ENCODE results near the gene AADACL3. TPM values are rescaled to one million over a fixed set of nuclear protein-coding genes. Genes with fewer than 3 reads are reported as not detected.

AADACL3 gene, protein sequence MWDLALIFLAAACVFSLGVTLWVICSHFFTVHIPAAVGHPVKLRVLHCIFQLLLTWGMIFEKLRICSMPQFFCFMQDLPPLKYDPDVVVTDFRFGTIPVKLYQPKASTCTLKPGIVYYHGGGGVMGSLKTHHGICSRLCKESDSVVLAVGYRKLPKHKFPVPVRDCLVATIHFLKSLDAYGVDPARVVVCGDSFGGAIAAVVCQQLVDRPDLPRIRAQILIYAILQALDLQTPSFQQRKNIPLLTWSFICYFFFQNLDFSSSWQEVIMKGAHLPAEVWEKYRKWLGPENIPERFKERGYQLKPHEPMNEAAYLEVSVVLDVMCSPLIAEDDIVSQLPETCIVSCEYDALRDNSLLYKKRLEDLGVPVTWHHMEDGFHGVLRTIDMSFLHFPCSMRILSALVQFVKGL
- total RNA-seq = not detected in 2 replicates

DNA sequence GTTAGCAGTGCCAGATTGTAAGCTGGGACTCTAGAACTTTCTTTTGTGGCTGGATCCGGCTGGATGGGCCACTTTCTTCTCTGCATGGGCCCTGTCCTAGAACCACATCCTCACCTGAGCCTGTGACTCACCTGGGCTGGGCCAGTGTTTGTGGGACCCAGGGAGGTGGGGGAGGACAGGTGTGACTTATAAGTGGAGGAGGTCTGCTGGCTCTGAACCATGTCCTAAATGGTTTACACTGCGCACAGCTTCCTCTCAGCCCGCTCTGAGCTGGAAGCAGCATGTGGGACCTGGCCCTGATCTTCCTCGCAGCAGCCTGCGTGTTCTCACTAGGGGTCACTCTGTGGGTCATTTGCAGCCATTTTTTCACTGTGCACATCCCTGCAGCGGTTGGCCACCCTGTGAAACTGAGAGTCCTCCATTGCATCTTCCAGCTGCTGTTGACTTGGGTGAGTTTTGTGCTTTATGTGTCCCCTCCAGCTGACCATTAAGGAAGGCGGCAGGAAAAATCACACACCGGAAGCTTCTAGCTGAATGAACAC lies at the start of gene AADACL3:
Gene AADACL3, plus strand, starts transcription at position 215 of the 542 bp plus-strand sequence. Its CDS starts 67 bp downstream, at position 282.

DNA sequence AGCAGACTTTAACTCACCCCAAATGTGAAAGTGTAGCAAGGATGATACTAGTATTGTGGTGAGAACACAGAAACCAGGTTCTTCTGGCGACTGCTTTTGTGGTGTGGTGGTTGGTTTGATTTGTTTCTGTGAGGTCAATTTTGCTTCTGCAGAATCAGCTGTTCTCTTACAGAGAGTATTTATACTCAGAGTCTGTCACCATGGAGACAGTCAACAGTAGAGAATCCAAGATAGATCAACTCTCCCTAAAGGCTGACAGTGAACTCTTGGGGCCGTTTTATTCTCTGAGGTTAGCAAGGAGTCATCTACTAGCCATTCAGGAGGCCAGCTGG lies 30.0 kb downstream of the AADACL3 start, which contains the start of gene CFAP107:
Gene CFAP107, plus strand, starts transcription at position 209 of the 332 bp plus-strand sequence. CDS start 231 bp downstream, outside the sequence.

DNA sequence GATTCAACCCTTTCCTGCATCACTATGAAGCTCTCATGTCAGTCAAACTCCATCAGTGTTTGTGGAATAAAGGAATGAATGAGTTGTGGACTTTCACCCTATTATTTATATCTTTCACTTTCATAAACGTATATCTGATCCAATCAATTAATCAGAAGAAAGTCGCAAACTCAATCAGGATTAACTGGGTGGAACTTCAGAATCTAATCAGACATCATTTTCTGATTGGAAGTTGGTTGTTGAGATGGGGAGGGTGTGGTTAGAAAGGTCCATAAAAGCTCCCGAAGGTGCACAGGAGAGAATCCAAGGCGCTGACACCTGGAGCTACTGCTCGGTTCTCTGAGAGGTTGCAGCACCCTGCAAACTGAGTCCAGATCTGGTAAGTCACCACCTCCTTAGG lies 57.5 kb downstream of the AADACL3 start, which contains the start of gene PRAMEF12:
Gene PRAMEF12, plus strand, starts transcription at position 301 of the 400 bp plus-strand sequence. CDS start 1,130 bp downstream, outside the sequence.

Small RNAs within 50 kb of the gene (small RNA-seq; reads per million reads assigned to genes)
- not detected for gene AC244670.1

Other genes starting within 250 kb of the AADACL3 start
- 24.5 and 26.3 TPM in 2 replicates for gene DHRS3, start 97.9 kb upstream of the AADACL3 start, total RNA-seq
- not detected in 2 replicates for gene AADACL4, start 72.0 kb upstream of the AADACL3 start, total RNA-seq
- not detected in 2 replicates for gene CFAP107, start 30.1 kb downstream of the AADACL3 start, total RNA-seq
- not detected in 2 replicates for gene PRAMEF12, start 57.6 kb downstream of the AADACL3 start, total RNA-seq
- gene PRAMEF1, start 75.3 kb downstream of the AADACL3 start, total RNA-seq = not detected in 2 replicates
- not detected in 2 replicates for gene PRAMEF11, start 115.3 kb downstream of the AADACL3 start, total RNA-seq
- not detected in 2 replicates for gene HNRNPCL1, start 132.6 kb downstream of the AADACL3 start, total RNA-seq
- gene PRAMEF2, start 141.0 kb downstream of the AADACL3 start, total RNA-seq = not detected in 2 replicates
- gene PRAMEF4, start 170.1 kb downstream of the AADACL3 start, total RNA-seq = not detected in 2 replicates
- gene PRAMEF10, start 182.2 kb downstream of the AADACL3 start, total RNA-seq = not detected in 2 replicates
- gene PRAMEF7, start 200.5 kb downstream of the AADACL3 start, total RNA-seq = not detected in 2 replicates
- gene PRAMEF6, start 231.5 kb downstream of the AADACL3 start, total RNA-seq = not detected in 2 replicates